ENCODE results near the gene RGPD8. TPM values are rescaled to one million over a fixed set of nuclear protein-coding genes. Genes with fewer than 3 reads are reported as not detected.
"Not testable (repeated sequence)": the region's sequence is repeated elsewhere in the genome, so short reads cannot be mapped to it uniquely, and the experiment has no call there.

Gene RGPD8
- total and polyA plus RNA-seq, 10 of the 15 experiments (the other 5 are each of a cell fraction or from before 2014, with no cell fraction given): 0.24 to 9.6 (median 4.2) TPM

GRCh38 chr2:112431587-112432295, 1.7 kb downstream of the RGPD8 start:
- DNase-seq (ENCODE audit: low read depth, low spot score); H3K27ac ChIP-seq (ENCODE audit: control insufficient read depth, insufficient read depth); H2AFZ ChIP-seq (ENCODE audit: control insufficient read depth, low read depth, low read length); H3K9me3 ChIP-seq (replicated peaks; ENCODE audit: control insufficient read depth, insufficient read depth, low read length); H3K4me1 ChIP-seq (ENCODE audit: control insufficient read depth, insufficient read depth, low read length); POLR2A ChIA-PET; RAD21 ChIA-PET (ENCODE audit: unreplicated experiment); ATAC-seq; H3K9ac ChIP-seq (ENCODE audit: control insufficient read depth, insufficient read depth, low read length); H3K36me3 ChIP-seq (ENCODE audit: control insufficient read depth in 2 of 2, insufficient read depth in 2 of 2, low read length in 1 of 2); SMC1A ChIA-PET (ENCODE audit: uncharacterized antibody, unreplicated experiment); H3K4me3 ChIP-seq; H4K20me1 ChIP-seq (ENCODE audit: control insufficient read depth, insufficient read depth); BruUV-seq (replicated peaks); in situ Hi-C loops (cut with MboI); H3K79me2 ChIP-seq (ENCODE audit: control insufficient read depth, insufficient read depth, low read length); FAIRE-seq; H3K27me3 ChIP-seq (replicated peaks in 1 of 2; ENCODE audit: control insufficient read depth in 2 of 2, insufficient read depth in 2 of 2, low read length in 1 of 2): not testable (repeated sequence)
- CTCF ChIA-PET: interaction anchor here (0.7 to 1.2 kb wide), 3 partner anchors 171 to 544 kb away, joined by 3 to 5 read pairs (median 3); no protein-coding TSS in a partner anchor
- WGBS (ENCODE audit: insufficient coverage, insufficient replicate concordance, low lambda C conversion rate, missing lambda C conversion rate): 98% methylated on average over 20 of the region's 21 CpGs
- 0 out of 2 replicates have a peak overlapping the region, but pooled peaks have one; percentile 3 for H3K4me2 ChIP-seq (ENCODE audit: control insufficient read depth, insufficient read depth)
- intact Hi-C loops (cut with micrococcal nuclease; ENCODE audit: unreplicated experiment): loop anchor here (5.0 to 10.0 kb wide), 3 partner anchors 154 to 547 kb away; partner anchors contain the start of genes ANAPC1, ZC3H6 and ZC3H8

GRCh38 chr2:112424553-112424952, 8.9 kb downstream of the RGPD8 start:
- H3K9ac ChIP-seq (ENCODE audit: control insufficient read depth, insufficient read depth, low read length); intact Hi-C loops (cut with micrococcal nuclease; ENCODE audit: unreplicated experiment); H3K4me3 ChIP-seq; BruUV-seq (replicated peaks); FAIRE-seq; SMC1A ChIA-PET (ENCODE audit: uncharacterized antibody, unreplicated experiment); H3K4me2 ChIP-seq (ENCODE audit: control insufficient read depth, insufficient read depth); H4K20me1 ChIP-seq (ENCODE audit: control insufficient read depth, insufficient read depth); in situ Hi-C loops (cut with MboI); H3K9me3 ChIP-seq (replicated peaks; ENCODE audit: control insufficient read depth, insufficient read depth, low read length); POLR2A ChIA-PET; H2AFZ ChIP-seq (ENCODE audit: control insufficient read depth, low read depth, low read length); DNase-seq (ENCODE audit: low read depth, low spot score); RAD21 ChIA-PET (ENCODE audit: unreplicated experiment); H3K4me1 ChIP-seq (ENCODE audit: control insufficient read depth, insufficient read depth, low read length); H3K36me3 ChIP-seq (ENCODE audit: control insufficient read depth in 2 of 2, insufficient read depth in 2 of 2, low read length in 1 of 2); H3K27me3 ChIP-seq (replicated peaks in 1 of 2; ENCODE audit: control insufficient read depth in 2 of 2, insufficient read depth in 2 of 2, low read length in 1 of 2); H3K79me2 ChIP-seq (ENCODE audit: control insufficient read depth, insufficient read depth, low read length); ATAC-seq; CTCF ChIA-PET; H3K27ac ChIP-seq (ENCODE audit: control insufficient read depth, insufficient read depth): not testable (repeated sequence)
- 100% methylated on average over 1 of the region's 3 CpGs for WGBS (ENCODE audit: insufficient coverage, insufficient replicate concordance, low lambda C conversion rate, missing lambda C conversion rate)

GRCh38 chr2:112416860-112417259, 16.6 kb downstream of the RGPD8 start:
- H3K27ac ChIP-seq (ENCODE audit: control insufficient read depth, insufficient read depth); H3K4me3 ChIP-seq; H3K79me2 ChIP-seq (ENCODE audit: control insufficient read depth, insufficient read depth, low read length); H3K36me3 ChIP-seq (ENCODE audit: control insufficient read depth in 2 of 2, insufficient read depth in 2 of 2, low read length in 1 of 2); H3K9ac ChIP-seq (ENCODE audit: control insufficient read depth, insufficient read depth, low read length); FAIRE-seq; H3K4me1 ChIP-seq (ENCODE audit: control insufficient read depth, insufficient read depth, low read length); H3K27me3 ChIP-seq (replicated peaks in 1 of 2; ENCODE audit: control insufficient read depth in 2 of 2, insufficient read depth in 2 of 2, low read length in 1 of 2); RAD21 ChIA-PET (ENCODE audit: unreplicated experiment); CTCF ChIA-PET; H3K9me3 ChIP-seq (replicated peaks; ENCODE audit: control insufficient read depth, insufficient read depth, low read length); H4K20me1 ChIP-seq (ENCODE audit: control insufficient read depth, insufficient read depth); H3K4me2 ChIP-seq (ENCODE audit: control insufficient read depth, insufficient read depth); ATAC-seq; POLR2A ChIA-PET; SMC1A ChIA-PET (ENCODE audit: uncharacterized antibody, unreplicated experiment); intact Hi-C loops (cut with micrococcal nuclease; ENCODE audit: unreplicated experiment); H2AFZ ChIP-seq (ENCODE audit: control insufficient read depth, low read depth, low read length); BruUV-seq (replicated peaks); in situ Hi-C loops (cut with MboI); DNase-seq (ENCODE audit: low read depth, low spot score): not testable (repeated sequence)
- WGBS (ENCODE audit: insufficient coverage, insufficient replicate concordance, low lambda C conversion rate, missing lambda C conversion rate): 81% methylated on average over 3 of the region's 3 CpGs

- RAD21 ChIA-PET (ENCODE audit: unreplicated experiment); H3K4me1 ChIP-seq (ENCODE audit: control insufficient read depth, insufficient read depth, low read length); H3K9ac ChIP-seq (ENCODE audit: control insufficient read depth, insufficient read depth, low read length); intact Hi-C loops (cut with micrococcal nuclease; ENCODE audit: unreplicated experiment); H3K9me3 ChIP-seq (replicated peaks; ENCODE audit: control insufficient read depth, insufficient read depth, low read length); in situ Hi-C loops (cut with MboI); H2AFZ ChIP-seq (ENCODE audit: control insufficient read depth, low read depth, low read length); H3K27ac ChIP-seq (ENCODE audit: control insufficient read depth, insufficient read depth); SMC1A ChIA-PET (ENCODE audit: uncharacterized antibody, unreplicated experiment); DNase-seq (ENCODE audit: low read depth, low spot score); FAIRE-seq; H3K4me2 ChIP-seq (ENCODE audit: control insufficient read depth, insufficient read depth); BruUV-seq (replicated peaks); H3K27me3 ChIP-seq (replicated peaks in 1 of 2; ENCODE audit: control insufficient read depth in 2 of 2, insufficient read depth in 2 of 2, low read length in 1 of 2); H3K36me3 ChIP-seq (ENCODE audit: control insufficient read depth in 2 of 2, insufficient read depth in 2 of 2, low read length in 1 of 2); POLR2A ChIA-PET; CTCF ChIA-PET; H4K20me1 ChIP-seq (ENCODE audit: control insufficient read depth, insufficient read depth); H3K79me2 ChIP-seq (ENCODE audit: control insufficient read depth, insufficient read depth, low read length); ATAC-seq; H3K4me3 ChIP-seq: not testable (repeated sequence)
- WGBS (ENCODE audit: insufficient coverage, insufficient replicate concordance, low lambda C conversion rate, missing lambda C conversion rate): 82% methylated on average over 7 of the region's 7 CpGs
Observed at GRCh38 chr2:112360055-112360454, 73.4 kb downstream of the RGPD8 start.

Data from GM12878 (cell line).